IPS-18a (cell line): ENCODE measurements around the gene C10orf143.
"Not testable (repeated sequence)": the region's sequence is repeated elsewhere in the genome, so short reads cannot be mapped to it uniquely, and the experiment has no call there.

Experiments
- H3K27ac ChIP-seq: one replicate; pipeline ENCODE4 v1.5.1; 2013; ENCODE audit warnings: low read length
- H3K27me3 ChIP-seq: one replicate; pipeline ENCODE4 v1.6.1; 2013; ENCODE audit warnings: mild to moderate bottlenecking, low read length; ENCODE audit not compliant: control insufficient read depth, insufficient read depth
- H3K36me3 ChIP-seq: one replicate; pipeline ENCODE4 v1.6.1; 2013; ENCODE audit warnings: low read depth, low read length; ENCODE audit not compliant: control insufficient read depth
- H3K4me1 ChIP-seq: one replicate; pipeline ENCODE4 v1.6.1; 2013; ENCODE audit warnings: low read depth, low read length; ENCODE audit not compliant: control insufficient read depth
- H3K4me3 ChIP-seq: one replicate; pipeline ENCODE4 v1.5.1; 2013; ENCODE audit warnings: low read length
- H3K9ac ChIP-seq: one replicate; pipeline ENCODE4 v1.6.1; 2013; ENCODE audit warnings: mild to moderate bottlenecking, low read length, moderate library complexity
- H3K9me3 ChIP-seq: one replicate; pipeline ENCODE4 v1.6.1; 2013; ENCODE audit warnings: low read depth, low read length; ENCODE audit not compliant: control insufficient read depth

C10orf143 gene

GRCh38 chr10:130027716-130028464 lies 82.7 kb downstream of the C10orf143 start:
- Histone ChIP-seq H3K27ac (no peak overlapping the region), H3K4me3 (no peak overlapping the region), H3K9ac (no peak overlapping the region), H3K36me3 (no peaks in the 10 kb centered on the region), H3K9me3 (no peaks in the 10 kb centered on the region), H3K27me3 (no peaks in the 10 kb centered on the region), H3K4me1 (no peaks in the 10 kb centered on the region)

- no peaks in the 10 kb centered on the region for H3K27me3 ChIP-seq
- H3K4me1 ChIP-seq = no peaks in the 10 kb centered on the region
- no peak overlapping the region for H3K9ac ChIP-seq
- no peak overlapping the region for H3K4me3 ChIP-seq
- H3K36me3 ChIP-seq = no peaks in the 10 kb centered on the region
- no peaks in the 10 kb centered on the region for H3K9me3 ChIP-seq
- H3K27ac ChIP-seq = no peak overlapping the region
These were observed 83.8 kb downstream of the C10orf143 start for GRCh38 chr10:130026670-130027456.

GRCh38 chr10:130025811-130026485 lies 84.7 kb downstream of the C10orf143 start:
- no peak overlapping the region for H3K9ac ChIP-seq
- H3K4me3 ChIP-seq = no peak overlapping the region
- H3K9me3 ChIP-seq = no peaks in the 10 kb centered on the region
- no peaks in the 10 kb centered on the region for H3K4me1 ChIP-seq
- no peak overlapping the region for H3K27ac ChIP-seq
- H3K36me3 ChIP-seq = no peaks in the 10 kb centered on the region
- H3K27me3 ChIP-seq = no peaks in the 10 kb centered on the region

- Histone ChIP-seq H3K9ac (no peak overlapping the region), H3K27ac (no peak overlapping the region), H3K9me3 (no peaks in the 10 kb centered on the region), H3K27me3 (no peaks in the 10 kb centered on the region), H3K4me3 (no peak overlapping the region), H3K4me1 (no peaks in the 10 kb centered on the region), H3K36me3 (no peaks in the 10 kb centered on the region)
These were observed 85.3 kb downstream of the C10orf143 start for GRCh38 chr10:130025326-130025725.

- H3K4me3 ChIP-seq = no peak overlapping the region
- no peaks in the 10 kb centered on the region for H3K9me3 ChIP-seq
- no peaks in the 10 kb centered on the region for H3K27me3 ChIP-seq
- H3K9ac ChIP-seq = no peak overlapping the region
- H3K36me3 ChIP-seq = no peaks in the 10 kb centered on the region
- H3K4me1 ChIP-seq = no peaks in the 10 kb centered on the region
- no peak overlapping the region for H3K27ac ChIP-seq
These were observed 85.8 kb downstream of the C10orf143 start for GRCh38 chr10:130024779-130025325.

GRCh38 chr10:130024326-130024725 lies 86.3 kb downstream of the C10orf143 start:
- H3K36me3 ChIP-seq, H3K27ac ChIP-seq, H3K9me3 ChIP-seq, H3K9ac ChIP-seq, H3K4me3 ChIP-seq, H3K4me1 ChIP-seq, H3K27me3 ChIP-seq: not testable (repeated sequence)

- Histone ChIP-seq H3K9me3 (no peaks in the 10 kb centered on the region), H3K27ac (no peak overlapping the region), H3K36me3 (no peaks in the 10 kb centered on the region), H3K27me3 (no peaks in the 10 kb centered on the region), H3K4me3 (no peak overlapping the region), H3K9ac (no peak overlapping the region), H3K4me1 (no peaks in the 10 kb centered on the region)
These were observed 87.0 kb downstream of the C10orf143 start for GRCh38 chr10:130023454-130024230.

GRCh38 chr10:130022511-130023299 lies 87.9 kb downstream of the C10orf143 start:
- Histone ChIP-seq H3K9me3 (no peaks in the 10 kb centered on the region), H3K36me3 (no peaks in the 10 kb centered on the region), H3K4me1 (no peaks in the 10 kb centered on the region), H3K4me3 (no peak overlapping the region), H3K27ac (no peak overlapping the region), H3K27me3 (no peaks in the 10 kb centered on the region), H3K9ac (no peak overlapping the region)

GRCh38 chr10:130022086-130022485 lies 88.5 kb downstream of the C10orf143 start:
- Histone ChIP-seq H3K36me3 (no peaks in the 10 kb centered on the region), H3K4me1 (no peaks in the 10 kb centered on the region), H3K9me3 (no peaks in the 10 kb centered on the region), H3K27me3 (no peaks in the 10 kb centered on the region), H3K9ac (no peak overlapping the region), H3K4me3 (no peak overlapping the region), H3K27ac (no peak overlapping the region)

- no peak overlapping the region for H3K4me3 ChIP-seq
- H3K36me3 ChIP-seq = no peaks in the 10 kb centered on the region
- H3K27ac ChIP-seq = no peak overlapping the region
- H3K9ac ChIP-seq = no peak overlapping the region
- no peaks in the 10 kb centered on the region for H3K27me3 ChIP-seq
- H3K9me3 ChIP-seq = no peaks in the 10 kb centered on the region
- H3K4me1 ChIP-seq = no peaks in the 10 kb centered on the region
These were observed 89.2 kb downstream of the C10orf143 start for GRCh38 chr10:130021383-130021950.
